Type B pancreatic cell (in vitro differentiated cells): ENCODE measurements around the gene UBAC2. TPM values are rescaled to one million over a fixed set of nuclear protein-coding genes. Genes with fewer than 3 reads are reported as not detected.
"Not testable (repeated sequence)": the region's sequence is repeated elsewhere in the genome, so short reads cannot be mapped to it uniquely, and the experiment has no call there.

ENCODE experiments used
- DNase-seq: peaks from one replicate; pipeline ENCODE4 v3.0.0; 2021; ENCODE audit warnings: mixed read lengths; ENCODE audit not compliant: unreplicated experiment; ENCODE audit errors: extremely low spot score
- H3K27ac Mint-ChIP-seq: 2 replicates; pipeline ENCODE4 v1.8.0; 2021; ENCODE audit warnings: mild to moderate bottlenecking, mixed read lengths
- H3K27me3 Mint-ChIP-seq: 2 replicates; pipeline ENCODE4 v1.8.0; 2021; ENCODE audit warnings: mixed read lengths
- H3K36me3 Mint-ChIP-seq: 2 replicates; pipeline ENCODE4 v1.8.0; 2021; ENCODE audit warnings: mixed read lengths
- H3K4me1 Mint-ChIP-seq: one replicate; pipeline ENCODE4 v1.8.0; 2021; ENCODE audit warnings: mixed read lengths; ENCODE audit not compliant: unreplicated experiment
- H3K4me3 Mint-ChIP-seq: 2 replicates; pipeline ENCODE4 v1.8.0; 2021; ENCODE audit warnings: mild to moderate bottlenecking, mixed read lengths
- H3K9me3 Mint-ChIP-seq: 2 replicates; pipeline ENCODE4 v1.8.0; 2021; ENCODE audit warnings: mixed read lengths
- CTCF ChIP-seq: fragments of 200-600 bp; sonication (generic); conservative IDR thresholded peaks from 2 replicates; pipeline ENCODE4 v1.5.0; 2021; ENCODE audit warnings: antibody characterized with exemption, mild to moderate bottlenecking
- total RNA-seq: library from RNA; stranded (reverse); gene quantifications from 2 replicates; pipeline ENCODE4 v1.2.1, GENCODE V29; 2021; ENCODE audit warnings: low replicate concordance

UBAC2 gene
- total RNA-seq, 1 donor from 2014 or later, result 66.0 TPM

- Mint-ChIP-seq H3K27me3 (peaks cover 9% of the 10 kb centered on the region), H3K27ac (no peak overlapping the region), H3K9me3 (no peaks in the 10 kb centered on the region), H3K4me3 (no peak overlapping the region), H3K4me1 (peaks cover 7% of the 10 kb centered on the region), H3K36me3 (no peaks in the 10 kb centered on the region)
- TF ChIP-seq CTCF, result no peak
- DNase-seq, result no peak
Observed at GRCh38 chr13:99404005-99404755, 203.5 kb downstream of the UBAC2 start.

GRCh38 chr13:99405966-99406365 is 205.3 kb downstream of the UBAC2 start:
- Mint-ChIP-seq H3K27me3 (peaks cover 6% of the 10 kb centered on the region), H3K4me1 (peaks cover 7% of the 10 kb centered on the region), H3K9me3 (no peaks in the 10 kb centered on the region), H3K4me3 (no peak overlapping the region), H3K36me3 (no peaks in the 10 kb centered on the region), H3K27ac (no peak overlapping the region)
- TF ChIP-seq CTCF, result no peak
- DNase-seq, result no peak

GRCh38 chr13:99406799-99407201 is 206.1 kb downstream of the UBAC2 start:
- DNase-seq, result no peak
- TF ChIP-seq CTCF, result no peak
- H3K27me3 Mint-ChIP-seq, result peaks cover 7% of the 10 kb centered on the region
- no peaks in the 10 kb centered on the region for H3K9me3 Mint-ChIP-seq
- H3K4me1 Mint-ChIP-seq, result peaks cover 7% of the 10 kb centered on the region
- no peak overlapping the region for H3K4me3 Mint-ChIP-seq
- no peaks in the 10 kb centered on the region for H3K36me3 Mint-ChIP-seq
- no peak overlapping the region for H3K27ac Mint-ChIP-seq

GRCh38 chr13:99407906-99408702 is 207.4 kb downstream of the UBAC2 start:
- no peak for TF ChIP-seq CTCF
- Mint-ChIP-seq H3K4me1 (peaks cover 7% of the 10 kb centered on the region), H3K36me3 (no peaks in the 10 kb centered on the region), H3K9me3 (no peaks in the 10 kb centered on the region), H3K4me3 (no peak overlapping the region), H3K27me3 (peaks cover 12% of the 10 kb centered on the region), H3K27ac (no peak overlapping the region)
- no peak for DNase-seq

- H3K4me1 Mint-ChIP-seq, result peaks cover 7% of the 10 kb centered on the region
- H3K4me3 Mint-ChIP-seq, result no peak overlapping the region
- peaks cover 11% of the 10 kb centered on the region for H3K27me3 Mint-ChIP-seq
- TF ChIP-seq CTCF, result no peak
- no peaks in the 10 kb centered on the region for H3K9me3 Mint-ChIP-seq
- no peak for DNase-seq
- no peak overlapping the region for H3K27ac Mint-ChIP-seq
- H3K36me3 Mint-ChIP-seq, result no peaks in the 10 kb centered on the region
Observed at GRCh38 chr13:99408703-99409000, 208.0 kb downstream of the UBAC2 start.

GRCh38 chr13:99409461-99410083 is 208.9 kb downstream of the UBAC2 start:
- not testable (repeated sequence) for H3K9me3 Mint-ChIP-seq, H3K36me3 Mint-ChIP-seq, H3K27me3 Mint-ChIP-seq, H3K27ac Mint-ChIP-seq, H3K4me1 Mint-ChIP-seq, H3K4me3 Mint-ChIP-seq, DNase-seq

- H3K9me3 Mint-ChIP-seq, H3K4me1 Mint-ChIP-seq, H3K4me3 Mint-ChIP-seq, H3K27me3 Mint-ChIP-seq, DNase-seq, H3K27ac Mint-ChIP-seq, H3K36me3 Mint-ChIP-seq: not testable (repeated sequence)
Observed at GRCh38 chr13:99410646-99411475, 210.2 kb downstream of the UBAC2 start.
